Activated T-cell treated with anti-CD3 and anti-CD28 coated beads, Interleukin-2, amount 50 U/mL, for 4 hours (primary cell): ENCODE data around the gene MTARC1. TPM values are rescaled to one million over a fixed set of nuclear protein-coding genes. Genes with fewer than 3 reads are reported as not detected.

Experiments used
- ATAC-seq, 2 donors: fragments of 200-7000 bp; cut with Tn5 transposase; one replicate each; pipeline ENCODE4 v1.10.0; 2021
- DNase-seq: peaks from one replicate; pipeline ENCODE4 v3.0.0-alpha.2; 2020
- H3K27me3 Mint-ChIP-seq: one replicate; pipeline ENCODE4 v1.8.0; 2021; ENCODE audit warnings: low read depth, mixed read lengths
- H3K36me3 Mint-ChIP-seq: one replicate; pipeline ENCODE4 v1.8.0; 2022; ENCODE audit warnings: mixed read lengths; ENCODE audit not compliant: insufficient read depth
- H3K4me1 Mint-ChIP-seq: one replicate; pipeline ENCODE4 v1.8.0; 2021; ENCODE audit warnings: low read depth, mixed read lengths
- H3K4me3 Mint-ChIP-seq: one replicate; pipeline ENCODE4 v1.8.0; 2021; ENCODE audit warnings: mild to moderate bottlenecking, moderate library complexity, mixed read lengths
- H3K9me3 Mint-ChIP-seq: one replicate; pipeline ENCODE4 v1.8.0; 2021; ENCODE audit warnings: mixed read lengths
- total RNA-seq, 3 donors: library from RNA; stranded (reverse); gene quantifications; one replicate each; pipeline ENCODE4 v1.2.1, GENCODE V29; 2021

The MTARC1 gene
- total RNA-seq, 3 donors from 2014 or later, result 0.26 to 0.27 TPM; not detected in 1

GRCh38 chr1:220759147-220759546 lies 27.6 kb upstream of the MTARC1 start:
- ATAC-seq (no peak), DNase-seq (no peak)
- Mint-ChIP-seq H3K27me3 (peaks cover 15% of the 10 kb centered on the region), H3K9me3 (no peaks in the 10 kb centered on the region), H3K36me3 (no peaks in the 10 kb centered on the region), H3K4me1 (no peaks in the 10 kb centered on the region), H3K4me3 (no peak overlapping the region)

- Mint-ChIP-seq H3K9me3 (no peaks in the 10 kb centered on the region), H3K4me3 (no peak overlapping the region), H3K36me3 (no peaks in the 10 kb centered on the region), H3K27me3 (peaks cover 2% of the 10 kb centered on the region), H3K4me1 (no peaks in the 10 kb centered on the region)
- ATAC-seq (no peak), DNase-seq (no peak)
Measured at GRCh38 chr1:220761688-220762427, 24.9 kb upstream of the MTARC1 start.

GRCh38 chr1:220764757-220765156 lies 22.0 kb upstream of the MTARC1 start:
- Mint-ChIP-seq H3K36me3 (no peaks in the 10 kb centered on the region), H3K27me3 (peaks cover 2% of the 10 kb centered on the region), H3K4me3 (no peak overlapping the region), H3K4me1 (no peaks in the 10 kb centered on the region), H3K9me3 (no peaks in the 10 kb centered on the region)
- no peak for ATAC-seq
- DNase-seq, result no peak

GRCh38 chr1:220767312-220768125 lies 19.2 kb upstream of the MTARC1 start:
- H3K9me3 Mint-ChIP-seq, result no peaks in the 10 kb centered on the region
- H3K4me3 Mint-ChIP-seq, result no peak overlapping the region

GRCh38 chr1:220768126-220768601 lies 18.5 kb upstream of the MTARC1 start:
- no peak overlapping the region for H3K4me3 Mint-ChIP-seq
- no peaks in the 10 kb centered on the region for H3K9me3 Mint-ChIP-seq
- H3K27me3 Mint-ChIP-seq, result peaks cover 5% of the 10 kb centered on the region
- H3K4me1 Mint-ChIP-seq, result no peaks in the 10 kb centered on the region
- DNase-seq, result no peak
- ATAC-seq, result no peak
- no peaks in the 10 kb centered on the region for H3K36me3 Mint-ChIP-seq

More at GRCh38 chr1:220767312-220768125, 19.2 kb upstream of the MTARC1 start:
- Mint-ChIP-seq H3K36me3 (no peaks in the 10 kb centered on the region), H3K4me1 (no peaks in the 10 kb centered on the region), H3K27me3 (peaks cover 5% of the 10 kb centered on the region)
- ATAC-seq, result no peak
- no peak for DNase-seq

- no peak overlapping the region for H3K4me3 Mint-ChIP-seq
- peaks cover 5% of the 10 kb centered on the region for H3K27me3 Mint-ChIP-seq
Measured at GRCh38 chr1:220769205-220769604, 17.5 kb upstream of the MTARC1 start.

GRCh38 chr1:220770245-220770913 lies 16.3 kb upstream of the MTARC1 start:
- no peak for ATAC-seq
- H3K36me3 Mint-ChIP-seq, result no peaks in the 10 kb centered on the region

More at GRCh38 chr1:220769205-220769604, 17.5 kb upstream of the MTARC1 start:
- no peaks in the 10 kb centered on the region for H3K9me3 Mint-ChIP-seq
- no peaks in the 10 kb centered on the region for H3K36me3 Mint-ChIP-seq
- DNase-seq, result no peak
- ATAC-seq, result no peak
- H3K4me1 Mint-ChIP-seq, result no peaks in the 10 kb centered on the region

GRCh38 chr1:220772846-220773245 lies 13.9 kb upstream of the MTARC1 start:
- Mint-ChIP-seq H3K4me3 (no peak overlapping the region), H3K4me1 (no peaks in the 10 kb centered on the region), H3K36me3 (no peaks in the 10 kb centered on the region), H3K9me3 (no peaks in the 10 kb centered on the region), H3K27me3 (peaks cover 7% of the 10 kb centered on the region)
- DNase-seq (no peak), ATAC-seq (no peak)

More at GRCh38 chr1:220770245-220770913, 16.3 kb upstream of the MTARC1 start:
- no peak overlapping the region for H3K4me3 Mint-ChIP-seq
- H3K27me3 Mint-ChIP-seq, result peaks cover 7% of the 10 kb centered on the region
- DNase-seq, result no peak
- no peaks in the 10 kb centered on the region for H3K9me3 Mint-ChIP-seq
- no peaks in the 10 kb centered on the region for H3K4me1 Mint-ChIP-seq

- no peak for ATAC-seq
- Mint-ChIP-seq H3K27me3 (peaks cover 2% of the 10 kb centered on the region), H3K4me3 (no peak overlapping the region), H3K9me3 (no peaks in the 10 kb centered on the region), H3K36me3 (no peaks in the 10 kb centered on the region), H3K4me1 (no peaks in the 10 kb centered on the region)
- DNase-seq, result peak; percentile 22
Measured at GRCh38 chr1:220775240-220775853, 11.4 kb upstream of the MTARC1 start.

GRCh38 chr1:220776254-220776653 lies 10.5 kb upstream of the MTARC1 start:
- no peaks in the 10 kb centered on the region for H3K9me3 Mint-ChIP-seq

GRCh38 chr1:220776720-220777326 lies 9.9 kb upstream of the MTARC1 start:
- H3K36me3 Mint-ChIP-seq, result no peaks in the 10 kb centered on the region
- H3K9me3 Mint-ChIP-seq, result no peaks in the 10 kb centered on the region
- no peaks in the 10 kb centered on the region for H3K4me1 Mint-ChIP-seq
- peak; percentile 48 for DNase-seq
- H3K4me3 Mint-ChIP-seq, result no peak overlapping the region
- peaks cover 2% of the 10 kb centered on the region for H3K27me3 Mint-ChIP-seq
- peak; percentile 85 to 89 for ATAC-seq

More at GRCh38 chr1:220776254-220776653, 10.5 kb upstream of the MTARC1 start:
- Mint-ChIP-seq H3K27me3 (peaks cover 2% of the 10 kb centered on the region), H3K4me1 (no peaks in the 10 kb centered on the region), H3K36me3 (no peaks in the 10 kb centered on the region), H3K4me3 (no peak overlapping the region)
- ATAC-seq (no peak), DNase-seq (no peak)

GRCh38 chr1:220783453-220783852 lies 3.3 kb upstream of the MTARC1 start:
- H3K36me3 Mint-ChIP-seq, result no peaks in the 10 kb centered on the region
- no peaks in the 10 kb centered on the region for H3K9me3 Mint-ChIP-seq
- no peak for ATAC-seq
- H3K4me3 Mint-ChIP-seq, result no peak overlapping the region
- peaks cover 45% of the 10 kb centered on the region for H3K27me3 Mint-ChIP-seq
- no peak for DNase-seq
- H3K4me1 Mint-ChIP-seq, result peaks cover 3% of the 10 kb centered on the region

GRCh38 chr1:220784751-220785150 lies 2.0 kb upstream of the MTARC1 start:
- no peak for ATAC-seq

More at GRCh38 chr1:220784751-220785150, 2.0 kb upstream of the MTARC1 start:
- peaks cover 3% of the 10 kb centered on the region for H3K4me1 Mint-ChIP-seq
- no peak overlapping the region for H3K4me3 Mint-ChIP-seq
- DNase-seq, result no peak
- no peaks in the 10 kb centered on the region for H3K36me3 Mint-ChIP-seq
- no peaks in the 10 kb centered on the region for H3K9me3 Mint-ChIP-seq
- peaks cover 53% of the 10 kb centered on the region for H3K27me3 Mint-ChIP-seq
